Neural crest cell (in vitro differentiated cells): ENCODE measurements around the gene APOBR. TPM values are rescaled to one million over a fixed set of nuclear protein-coding genes. Genes with fewer than 3 reads are reported as not detected.

ENCODE experiments used
- DNase-seq: peaks from one replicate; pipeline ENCODE4 v3.0.0; 2021; ENCODE audit warnings: low read depth, mixed read lengths, low spot score
- H3K27ac Mint-ChIP-seq: one replicate; pipeline ENCODE4 v1.8.0; 2021; ENCODE audit warnings: mild to moderate bottlenecking, mixed read lengths; ENCODE audit not compliant: unreplicated experiment
- H3K27me3 Mint-ChIP-seq: 2 replicates; pipeline ENCODE4 v1.8.0; 2021; ENCODE audit warnings: low read depth, mild to moderate bottlenecking, mixed read lengths
- H3K36me3 Mint-ChIP-seq: 2 replicates; pipeline ENCODE4 v1.8.0; 2021; ENCODE audit warnings: low read depth, mild to moderate bottlenecking, mixed read lengths
- H3K4me1 Mint-ChIP-seq: 2 replicates; pipeline ENCODE4 v1.8.0; 2021; ENCODE audit warnings: mixed read lengths
- H3K4me3 Mint-ChIP-seq: one replicate; pipeline ENCODE4 v1.8.0; 2021; ENCODE audit warnings: mild to moderate bottlenecking, mixed read lengths
- H3K9me3 Mint-ChIP-seq: 2 replicates; pipeline ENCODE4 v1.8.0; 2021; ENCODE audit warnings: mixed read lengths
- CTCF ChIP-seq: fragments of 200-600 bp; sonication (generic); conservative IDR thresholded peaks from 2 replicates; pipeline ENCODE4 v1.5.0; 2021; ENCODE audit warnings: antibody characterized with exemption, mild to moderate bottlenecking
- total RNA-seq: library from RNA; stranded (reverse); gene quantifications from 2 replicates; pipeline ENCODE4 v1.2.1, GENCODE V29; 2021

APOBR gene
- total RNA-seq, 1 donor from 2014 or later = 0.14 TPM

- no peak for DNase-seq
- no peak overlapping the region for H3K4me3 Mint-ChIP-seq
- H3K9me3 Mint-ChIP-seq = no peaks in the 10 kb centered on the region
- no peaks in the 10 kb centered on the region for H3K27me3 Mint-ChIP-seq
- H3K27ac Mint-ChIP-seq = no peak overlapping the region
- TF ChIP-seq CTCF = no peak
- H3K4me1 Mint-ChIP-seq = no peaks in the 10 kb centered on the region
- H3K36me3 Mint-ChIP-seq = no peaks in the 10 kb centered on the region
These were observed 34.0 kb downstream of the APOBR start for GRCh38 chr16:28528463-28528867.

- Mint-ChIP-seq H3K27me3 (no peaks in the 10 kb centered on the region), H3K27ac (no peak overlapping the region), H3K36me3 (no peaks in the 10 kb centered on the region), H3K9me3 (no peaks in the 10 kb centered on the region), H3K4me1 (no peaks in the 10 kb centered on the region), H3K4me3 (no peak overlapping the region)
- DNase-seq = no peak
- no peak for TF ChIP-seq CTCF
These were observed 34.7 kb downstream of the APOBR start for GRCh38 chr16:28529124-28529523.

- no peaks in the 10 kb centered on the region for H3K27me3 Mint-ChIP-seq
- H3K4me1 Mint-ChIP-seq = no peaks in the 10 kb centered on the region
- no peak overlapping the region for H3K27ac Mint-ChIP-seq
- TF ChIP-seq CTCF = no peak
- no peaks in the 10 kb centered on the region for H3K36me3 Mint-ChIP-seq
- H3K4me3 Mint-ChIP-seq = no peak overlapping the region
- no peaks in the 10 kb centered on the region for H3K9me3 Mint-ChIP-seq
- DNase-seq = no peak
These were observed 37.6 kb downstream of the APOBR start for GRCh38 chr16:28531777-28532744.

GRCh38 chr16:28532940-28533647 lies 38.7 kb downstream of the APOBR start:
- Mint-ChIP-seq H3K9me3 (no peaks in the 10 kb centered on the region), H3K36me3 (no peaks in the 10 kb centered on the region), H3K4me3 (no peak overlapping the region), H3K27me3 (no peaks in the 10 kb centered on the region), H3K4me1 (no peaks in the 10 kb centered on the region), H3K27ac (no peak overlapping the region)
- no peak for DNase-seq
- TF ChIP-seq CTCF = no peak

- Mint-ChIP-seq H3K4me1 (no peaks in the 10 kb centered on the region), H3K27ac (no peak overlapping the region), H3K9me3 (no peaks in the 10 kb centered on the region), H3K27me3 (no peaks in the 10 kb centered on the region), H3K36me3 (no peaks in the 10 kb centered on the region), H3K4me3 (no peak overlapping the region)
- no peak for DNase-seq
- TF ChIP-seq CTCF = no peak
These were observed 40.3 kb downstream of the APOBR start for GRCh38 chr16:28534542-28535373.
